ENCODE measurements around the gene DNAJC5. TPM values are rescaled to one million over a fixed set of nuclear protein-coding genes. Genes with fewer than 3 reads are reported as not detected.
A peak's percentile ranks its signal among the peaks of the same experiment; 100 is the strongest.

Gene DNAJC5
- total RNA-seq, 2 experiments from 2014 or later: 27.5 to 27.7 TPM

DNA sequence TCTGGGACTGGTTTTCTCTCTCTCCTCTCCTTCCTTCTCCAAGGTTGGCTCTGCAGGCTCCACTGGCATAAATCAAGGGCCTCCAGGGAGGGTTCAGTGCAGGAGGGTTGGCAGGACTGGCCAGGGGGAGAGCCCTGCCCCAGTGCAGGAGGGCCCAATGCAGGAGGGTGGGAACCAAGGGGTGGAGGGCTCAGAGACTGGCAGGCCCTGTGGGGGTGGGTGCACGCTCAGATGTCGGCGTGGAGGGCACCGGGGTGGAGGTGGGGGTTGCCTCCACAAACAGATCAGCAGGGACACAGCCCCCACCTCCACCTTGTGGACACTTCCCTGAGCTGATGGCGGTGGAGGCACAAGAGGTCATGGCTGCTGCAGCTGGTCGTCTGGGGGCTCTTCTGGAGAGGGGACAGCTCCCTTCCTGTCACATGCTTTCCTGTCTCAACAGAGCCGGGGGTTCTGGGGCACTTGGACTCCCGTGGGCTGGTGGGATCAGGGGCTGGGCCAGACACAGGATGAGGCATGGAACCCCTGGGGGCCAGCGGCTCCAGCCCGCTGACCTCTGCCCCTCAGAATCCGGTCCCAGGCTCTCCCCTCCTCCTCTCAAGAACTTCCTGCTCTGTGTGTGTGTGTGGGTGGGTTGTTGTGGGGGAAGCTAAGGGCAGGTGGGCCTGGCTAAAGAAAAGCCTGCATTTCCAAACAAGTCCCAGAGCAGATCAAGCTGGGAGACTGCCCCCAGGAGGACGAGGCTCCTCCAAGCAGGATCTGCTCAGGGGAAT lies 36.3 kb upstream of the DNAJC5 start:
- Histone ChIP-seq H3K4me1 (ENCODE audit: insufficient read depth, low read length, poor library complexity, severe bottlenecking) (peaks cover 19% of the 10 kb centered on the region), H3K4me3 (ENCODE audit: low read depth, low read length, poor library complexity, severe bottlenecking) (no peak overlapping the region), H3K36me3 (ENCODE audit: insufficient read depth, low read length) (peaks cover 14% of the 10 kb centered on the region), H3K27ac (ENCODE audit: low read depth, low read length, poor library complexity, severe bottlenecking) (no peak overlapping the region), H3K9me2 (ENCODE audit: insufficient read depth, low read length) (no peaks in the 10 kb centered on the region), H3K4me2 (ENCODE audit: low read length) (no peak overlapping the region; the same call in 1 of the 2 replicates), H3K79me2 (ENCODE audit: insufficient read depth, low read depth, low read length) (peaks cover 5% of the 10 kb centered on the region; the same call in 1 of the 2 replicates), H3K9me3 (ENCODE audit: low read length) (no peaks in the 10 kb centered on the region), H4K20me1 (ENCODE audit: insufficient read depth, low read length) (no peaks in the 10 kb centered on the region), H2AFZ (ENCODE audit: low read length) (no peak overlapping the region)
- TF ChIP-seq, protein P1, sequence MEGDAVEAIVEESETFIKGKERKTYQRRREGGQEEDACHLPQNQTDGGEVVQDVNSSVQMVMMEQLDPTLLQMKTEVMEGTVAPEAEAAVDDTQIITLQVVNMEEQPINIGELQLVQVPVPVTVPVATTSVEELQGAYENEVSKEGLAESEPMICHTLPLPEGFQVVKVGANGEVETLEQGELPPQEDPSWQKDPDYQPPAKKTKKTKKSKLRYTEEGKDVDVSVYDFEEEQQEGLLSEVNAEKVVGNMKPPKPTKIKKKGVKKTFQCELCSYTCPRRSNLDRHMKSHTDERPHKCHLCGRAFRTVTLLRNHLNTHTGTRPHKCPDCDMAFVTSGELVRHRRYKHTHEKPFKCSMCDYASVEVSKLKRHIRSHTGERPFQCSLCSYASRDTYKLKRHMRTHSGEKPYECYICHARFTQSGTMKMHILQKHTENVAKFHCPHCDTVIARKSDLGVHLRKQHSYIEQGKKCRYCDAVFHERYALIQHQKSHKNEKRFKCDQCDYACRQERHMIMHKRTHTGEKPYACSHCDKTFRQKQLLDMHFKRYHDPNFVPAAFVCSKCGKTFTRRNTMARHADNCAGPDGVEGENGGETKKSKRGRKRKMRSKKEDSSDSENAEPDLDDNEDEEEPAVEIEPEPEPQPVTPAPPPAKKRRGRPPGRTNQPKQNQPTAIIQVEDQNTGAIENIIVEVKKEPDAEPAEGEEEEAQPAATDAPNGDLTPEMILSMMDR (conservative IDR thresholded peaks at IDR 0.05; ENCODE audit: low read length): no peak
- TF ChIP-seq EZH2phosphoT487 (IDR thresholded peaks at IDR 0.05; ENCODE audit: borderline replicate concordance, low read depth, low read length): no peak
- intact Hi-C loops (cut with micrococcal nuclease; ENCODE audit: unreplicated experiment): no loop called here
- no TSS peak for BruUV-seq (replicated peaks)
- POLR2A ChIA-PET: no interaction called here
- peak; percentile 34 for DNase-seq (ENCODE audit: low spot score)
- CTCF ChIA-PET (ENCODE audit: unreplicated experiment): no interaction called here

DNA sequence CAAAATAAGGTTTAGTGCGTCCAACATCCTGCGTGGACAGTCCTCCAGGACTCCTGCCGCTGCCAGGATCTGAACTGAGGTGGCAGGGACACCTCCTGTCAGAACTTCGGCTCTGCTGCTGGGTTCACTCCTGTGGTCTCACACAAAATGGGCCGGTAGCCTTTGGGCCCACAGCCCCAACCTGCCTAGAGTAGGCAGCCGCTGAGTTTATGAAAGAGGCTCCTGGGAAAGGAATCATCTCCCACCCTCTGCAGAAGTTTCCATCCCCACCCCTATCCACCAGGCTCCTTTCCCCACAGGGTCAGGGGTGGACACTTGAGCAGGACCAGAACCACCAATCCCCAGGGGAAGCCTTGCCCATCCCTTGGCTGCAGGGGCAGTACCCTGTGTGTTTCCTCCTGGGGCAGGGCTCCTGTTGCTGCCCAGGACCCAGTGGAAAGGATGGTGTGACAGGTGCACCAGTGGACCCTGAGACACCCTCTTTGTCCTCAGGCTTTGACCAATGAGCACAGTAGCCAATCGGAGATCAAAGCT lies 35.7 kb upstream of the DNAJC5 start:
- H3K4me3 ChIP-seq (ENCODE audit: low read depth, low read length, poor library complexity, severe bottlenecking): no peak overlapping the region
- CTCF ChIA-PET (ENCODE audit: unreplicated experiment): no interaction called here
- no peaks in the 10 kb centered on the region for H4K20me1 ChIP-seq (ENCODE audit: insufficient read depth, low read length)
- H3K4me1 ChIP-seq (ENCODE audit: insufficient read depth, low read length, poor library complexity, severe bottlenecking): peaks cover 22% of the 10 kb centered on the region
- H3K4me2 ChIP-seq (ENCODE audit: low read length): no peak overlapping the region
- H3K27ac ChIP-seq (ENCODE audit: low read depth, low read length, poor library complexity, severe bottlenecking): no peak overlapping the region
- intact Hi-C loops (cut with micrococcal nuclease; ENCODE audit: unreplicated experiment): no loop called here
- H3K36me3 ChIP-seq (ENCODE audit: insufficient read depth, low read length): peaks cover 16% of the 10 kb centered on the region
- no TSS peak for BruUV-seq (replicated peaks)
- POLR2A ChIA-PET: no interaction called here
- H3K9me2 ChIP-seq (ENCODE audit: insufficient read depth, low read length): no peaks in the 10 kb centered on the region
- H3K79me2 ChIP-seq (ENCODE audit: insufficient read depth, low read depth, low read length): peaks cover 9% of the 10 kb centered on the region; the same call in 1 of the 2 replicates
- TF ChIP-seq, protein P1 (conservative IDR thresholded peaks at IDR 0.05; ENCODE audit: low read length): no peak
- no peak for TF ChIP-seq EZH2phosphoT487 (IDR thresholded peaks at IDR 0.05; ENCODE audit: borderline replicate concordance, low read depth, low read length)
- H2AFZ ChIP-seq (ENCODE audit: low read length): no peak overlapping the region
- H3K9me3 ChIP-seq (ENCODE audit: low read length): no peaks in the 10 kb centered on the region
- no peak for DNase-seq (ENCODE audit: low spot score)

All from OCI-LY7 (cell line).